ENCODE data around the gene CFAP54.

- no peak for TF ChIP-seq EZH2 (IDR thresholded peaks at IDR 0.05; ENCODE audit: borderline replicate concordance, low read depth, low read length, severe bottlenecking)
- TF ChIP-seq POLR2A (IDR thresholded peaks at IDR 0.05; ENCODE audit: low read depth, low read length), result no peak
- TF ChIP-seq JUN (IDR thresholded peaks at IDR 0.05; ENCODE audit: borderline replicate concordance, insufficient read depth, insufficient read length, low read depth), result peak; percentile 22
Observed at GRCh38 chr12:96493106-96493505, 3.7 kb downstream of the CFAP54 start.

Data from endothelial cell of umbilical vein (primary cell).